HepG2 (cell line): Measurements from ENCODE around the gene MRFAP1L1. TPM values are rescaled to one million over a fixed set of nuclear protein-coding genes. Genes with fewer than 3 reads are reported as not detected.

ENCODE experiments used
- ATAC-seq: fragments of 200-7000 bp; cut with Tn5 transposase; 3 replicates; pipeline ENCODE4 v1.9.1; 2020; ENCODE audit warnings: mild to moderate bottlenecking, moderate library complexity
- BruUV-seq: library from RNA; stranded (reverse); fragments of 400-500 nt; replicated peaks from 2 replicates; lab custom pipeline; 2021; lab: Mats Ljungman, UMichigan
- CTCF ChIA-PET: fragments of 300-600 bp; formaldehyde crosslinking; extraction: SDS; loops from one replicate; lab custom pipeline; 2021; ENCODE audit warnings: low total read pairs, inconsistent platforms, low intra/inter-chr PET ratio; lab: Yijun Ruan, JAX
- POLR2A ChIA-PET: fragments of 350-600 bp; sonication (Branson Sonifier 250); formaldehyde crosslinking; loops from one replicate; lab custom pipeline; 2020; ENCODE audit warnings: antibody characterized with exemption, inconsistent platforms; lab: Yijun Ruan, JAX
- DNase-seq: peaks from one replicate; pipeline ENCODE4 v3.0.0-alpha.2; 2015; ENCODE audit warnings: low spot score
- FAIRE-seq: peaks from 3 replicates; lab custom pipeline; 2011; peaks lifted over from hg19 to GRCh38; lab: Jason Lieb, UNC
- H2AFZ ChIP-seq: one replicate; pipeline ENCODE4 v1.6.1; 2011; ENCODE audit warnings: low read length, inconsistent platforms
- H3K27ac ChIP-seq: fragments of 300-600 bp; 3 replicates; pipeline ENCODE4 v1.8.0; 2011; ENCODE audit warnings: mixed run types, mild to moderate bottlenecking, mixed read lengths, low read length, inconsistent platforms; ENCODE audit not compliant: insufficient read depth; ENCODE audit errors: extremely low read length
- H3K27me3 ChIP-seq, 2 experiments: fragments of 200-600 bp in 1 of 2; 2 replicates in 1 of 2; 3 replicates in 1 of 2; pipeline versions ENCODE4 v1.6.0 to v1.8.0; 2011; ENCODE audit warnings: low read length in 2 of 2, mild to moderate bottlenecking in 2 of 2, moderate library complexity in 2 of 2, inconsistent platforms in 1 of 2; ENCODE audit not compliant: insufficient read depth in 2 of 2, control insufficient read depth in 1 of 2
- H3K36me3 ChIP-seq, 2 experiments: fragments of 200-600 bp in 1 of 2; replicated peaks in 1 of 2; 2 replicates in 1 of 2; 3 replicates in 1 of 2; pipeline versions ENCODE4 v1.5.1 to v1.8.0; 2011; ENCODE audit warnings: low read length in 2 of 2, inconsistent platforms in 1 of 2; ENCODE audit not compliant: insufficient read depth in 2 of 2, control insufficient read depth in 1 of 2
- H3K4me1 ChIP-seq: 2 replicates; pipeline ENCODE4 v1.5.1; 2012; ENCODE audit warnings: low read length, inconsistent platforms; ENCODE audit not compliant: insufficient read depth
- H3K4me2 ChIP-seq: 2 replicates; pipeline ENCODE4 v1.6.0; 2011; ENCODE audit warnings: low read depth, low read length, inconsistent platforms
- H3K4me3 ChIP-seq, 3 experiments: fragments of 200-600 bp in 1 of 3; sonication (generic), shearing (Covaris generic) in 1 of 3; replicated peaks in 1 of 3; 2 replicates each; pipeline ENCODE4 v1.5.1; 2011 to 2016; ENCODE audit warnings: low read length in 3 of 3, inconsistent platforms in 2 of 3, low read depth in 2 of 3, mild to moderate bottlenecking in 2 of 3, control low read depth in 1 of 3, mixed read lengths in 1 of 3; ENCODE audit not compliant: insufficient read depth in 1 of 3
- H3K79me2 ChIP-seq: one replicate; pipeline ENCODE4 v1.6.1; 2011; ENCODE audit warnings: low read length, inconsistent platforms; ENCODE audit not compliant: insufficient read depth
- H3K9ac ChIP-seq: 2 replicates; pipeline ENCODE4 v1.6.0; 2011; ENCODE audit warnings: mild to moderate bottlenecking, low read depth, low read length, inconsistent platforms; ENCODE audit not compliant: insufficient read depth
- H3K9me3 ChIP-seq: 2 replicates; pipeline ENCODE4 v1.5.1; 2012; ENCODE audit warnings: mild to moderate bottlenecking, low read length
- H4K20me1 ChIP-seq: 2 replicates; pipeline ENCODE4 v1.6.0; 2011; ENCODE audit warnings: inconsistent platforms, mild to moderate bottlenecking, low read length, moderate library complexity; ENCODE audit not compliant: insufficient read depth
- AGO2 ChIP-seq: fragments of 200-400 bp; formaldehyde crosslinking; optimal IDR thresholded peaks from 2 replicates; pipeline ENCODE3; 2017; ENCODE audit warnings: mild to moderate bottlenecking, low read depth, low read length, moderate library complexity
- CTCF ChIP-seq: sonication (generic); formaldehyde crosslinking; IDR thresholded peaks from 2 replicates; pipeline ENCODE4 v1.5.0; 2020; ENCODE audit warnings: mild to moderate bottlenecking, missing genetic modification reagents, moderate library complexity
- GTF2F1 ChIP-seq: fragments of 150-350 bp; IDR thresholded peaks from 2 replicates; pipeline ENCODE4 v1.6.1; 2014; ENCODE audit warnings: low read length
- KDM5A ChIP-seq: fragments of 200-600 bp; sonication (generic); IDR thresholded peaks from 2 replicates; pipeline ENCODE4 v1.7.0; 2018; ENCODE audit warnings: antibody characterized with exemption, mild to moderate bottlenecking, low read length, borderline replicate concordance
- MED1 ChIP-seq: sonication (generic); formaldehyde crosslinking; IDR thresholded peaks from 2 replicates; pipeline ENCODE4 v1.4.0; 2020; ENCODE audit warnings: missing genetic modification reagents
- MIXL1 ChIP-seq: IDR thresholded peaks from 2 replicates; pipeline ENCODE4 v1.6.1; 2016
- NFKBIZ ChIP-seq: IDR thresholded peaks from 2 replicates; pipeline ENCODE4 v1.6.1; 2018; ENCODE audit warnings: missing genetic modification reagents, missing compliant biosample characterization
- NR2F6 ChIP-seq, 2 experiments: IDR thresholded peaks; 2 replicates each; pipeline ENCODE4 v1.6.1; 2016; ENCODE audit warnings: antibody characterized with exemption in 1 of 2, mild to moderate bottlenecking in 1 of 2
- PHF21A ChIP-seq: sonication (generic); formaldehyde crosslinking; IDR thresholded peaks from 2 replicates; pipeline ENCODE4 v1.5.0; 2020; ENCODE audit warnings: mild to moderate bottlenecking, missing genetic modification reagents
- RAD21 ChIP-seq: fragments of 450-650 bp; formaldehyde crosslinking; IDR thresholded peaks from 2 replicates; pipeline ENCODE4 v1.5.0; 2020; ENCODE audit warnings: mild to moderate bottlenecking
- RCOR2 ChIP-seq: IDR thresholded peaks from 2 replicates; pipeline ENCODE4 v1.6.1; 2016; ENCODE audit warnings: missing biosample characterization, missing genetic modification reagents
- REXO4 ChIP-seq: sonication (generic); formaldehyde crosslinking; IDR thresholded peaks from 2 replicates; pipeline ENCODE4 v1.8.0; 2022; ENCODE audit warnings: missing genetic modification reagents, mild to moderate bottlenecking, borderline replicate concordance
- SAFB2 ChIP-seq: sonication (generic); formaldehyde crosslinking; IDR thresholded peaks from 2 replicates; pipeline ENCODE4 v1.5.1; 2020; ENCODE audit warnings: missing genetic modification reagents, low read depth, mild to moderate bottlenecking, borderline replicate concordance
- SP1 ChIP-seq, 2 experiments: fragments of 450-650 bp in 1 of 2; sonication (generic) in 1 of 2; formaldehyde crosslinking in 1 of 2; IDR thresholded peaks; 2 replicates each; pipeline versions ENCODE4 v1.4.0 to v1.6.1; 2016 to 2020; ENCODE audit warnings: missing genetic modification reagents in 1 of 2
- SRSF1 ChIP-seq: fragments of 200-400 bp; formaldehyde crosslinking; optimal IDR thresholded peaks from 2 replicates; pipeline ENCODE3; 2017; ENCODE audit warnings: mild to moderate bottlenecking, low read depth, low read length, moderate library complexity
- TGIF2 ChIP-seq: IDR thresholded peaks from 2 replicates; pipeline ENCODE4 v1.6.1; 2016; ENCODE audit warnings: control low read depth, missing compliant biosample characterization
- XRCC5 ChIP-seq: fragments of 200-400 bp; formaldehyde crosslinking; optimal IDR thresholded peaks from 2 replicates; pipeline ENCODE3; 2017; ENCODE audit warnings: mild to moderate bottlenecking, low read length
- ZFY ChIP-seq: sonication (generic); formaldehyde crosslinking; IDR thresholded peaks from 2 replicates; pipeline ENCODE4 v1.4.0; 2020; ENCODE audit warnings: missing genetic modification reagents
- ZKSCAN8 ChIP-seq: IDR thresholded peaks from 2 replicates; pipeline ENCODE4 v1.6.1; 2016; ENCODE audit warnings: borderline replicate concordance, missing genetic modification reagents, missing compliant biosample characterization
- ZNF121 ChIP-seq: sonication (generic); formaldehyde crosslinking; IDR thresholded peaks from 2 replicates; pipeline ENCODE4 v1.5.0; 2020; ENCODE audit warnings: mild to moderate bottlenecking, missing genetic modification reagents
- ZNF549 ChIP-seq: sonication (generic); formaldehyde crosslinking; IDR thresholded peaks from 2 replicates; pipeline ENCODE4 v1.5.0; 2020; ENCODE audit warnings: missing genetic modification reagents
- ZNF580 ChIP-seq: IDR thresholded peaks from 2 replicates; pipeline ENCODE4 v1.6.1; 2016; ENCODE audit warnings: low read depth, borderline replicate concordance
- ZNF644 ChIP-seq: IDR thresholded peaks from 2 replicates; pipeline ENCODE4 v1.6.1; 2016; ENCODE audit warnings: low read depth
- WGBS: methylation state at CpG from one replicate; pipeline ENCODE4 v1.1.6; 2017; ENCODE audit warnings: low lambda C conversion rate; 5-methylcytosine and 5-hydroxymethylcytosine counted together
- in situ Hi-C: cut with HindIII; loops from 2 replicates; pipeline ENCODE4 v1.10.0; 2017; ENCODE audit warnings: low pct_unique_long_range_greater_than_20kb; ENCODE audit not compliant: extremely low pct_ligation_motif_present
- intact Hi-C: fragments of 100-400 bp; cut with micrococcal nuclease; formaldehyde crosslinking; loops from one replicate; pipeline ENCODE4 v1.10.0; 2022; ENCODE audit not compliant: unreplicated experiment
- polyA plus RNA-seq, 8 experiments: library from polyadenylated mRNA; depleted of rRNA in 3 of 8; stranded (reverse) in 7 of 8; unstranded in 1 of 8; fragments of >200 nt; fragmentation: Illumina TruSeq in 4 of 8; extraction: Trizol in 4 of 8; gene quantifications; 2 replicates each; pipeline versions ENCODE4 v1.2.1 to v1.2.3, GENCODE V29; 2011 to 2016; ENCODE audit warnings: low read depth in 4 of 8, missing spikeins in 1 of 8, mixed read lengths in 1 of 8; ENCODE audit not compliant: insufficient read depth in 1 of 8
- total RNA-seq, 5 experiments: library from RNA; depleted of rRNA; stranded (reverse); fragments of >200 nt; fragmentation: Illumina TruSeq; extraction: Trizol; gene quantifications; 2 replicates each; pipeline ENCODE4 v1.2.3, GENCODE V29; 2016; ENCODE audit warnings: low read depth in 1 of 5

MRFAP1L1 gene
- total and polyA plus RNA-seq, 2 of the 13 experiments (the other 11 are each of a cell fraction or from before 2014, with no cell fraction given), result 44.8 to 76.6 TPM

- TF ChIP-seq SAFB2 (CRISPR knock-in tag) (no peak), MED1 (0 out of 2 replicates have a peak, but pooled peaks have one; percentile 39), SP1 (IDR thresholded peaks at IDR 0.05) (no peak), SP1 (CRISPR knock-in tag; IDR thresholded peaks at IDR 0.05) (no peak), NR2F6 (IDR thresholded peaks at IDR 0.05) (no peak), NR2F6 (CRISPR knock-in tag; IDR thresholded peaks at IDR 0.05) (0 out of 2 replicates have a peak, but pooled peaks have one; percentile 11), REXO4 (CRISPR knock-in tag) (no peak), ZNF580 (CRISPR knock-in tag) (peak; percentile 73; the same call in 1 of the 2 replicates), MIXL1 (CRISPR knock-in tag) (0 out of 2 replicates have a peak, but pooled peaks have one; percentile 43), XRCC5 (peak; percentile 23), CTCF (CRISPR knock-in tag) (peak; percentile 98)
- TF ChIP-seq, all 625 proteins: peak for 52
These were observed 10.6 kb upstream of the MRFAP1L1 start (continued) for GRCh38 chr4:6720202-6720699.

GRCh38 chr4:6719611-6720179, 10.0 kb upstream of the MRFAP1L1 start:
- no peak for ATAC-seq
- intact Hi-C loops, result loop anchor here (1.0 to 5.0 kb wide), 3 partner anchors 43 to 155 kb away; no protein-coding TSS in a partner anchor
- no peak for DNase-seq
- BruUV-seq, result no TSS peak
- H3K27ac ChIP-seq, result no peak overlapping the region
- H3K79me2 ChIP-seq, result peaks cover 22% of the 10 kb centered on the region
- no peak overlapping the region for H3K4me2 ChIP-seq
- H3K4me1 ChIP-seq, result peaks cover 60% of the 10 kb centered on the region
- 42% methylated on average over 7 of the region's 8 CpGs for WGBS
- in situ Hi-C loops, result loop anchor here (5.0 kb wide), 1 partner anchor 158 kb away; no protein-coding TSS in a partner anchor
- no peaks in the 10 kb centered on the region for H3K9me3 ChIP-seq
- H3K4me3 ChIP-seq, result no peak overlapping the region
- H3K9ac ChIP-seq, result no peak overlapping the region
- H2AFZ ChIP-seq, result no peak overlapping the region
- POLR2A ChIA-PET, result interaction anchor here (0.6 to 4.0 kb wide), 4 partner anchors 25 to 362 kb away, joined by 3 to 23 read pairs (median 3); no protein-coding TSS in a partner anchor
- FAIRE-seq, result no peak
- TF ChIP-seq RCOR2 (CRISPR knock-in tag) (no peak), RAD21 (no peak), ZFY (CRISPR knock-in tag) (0 out of 2 replicates have a peak, but pooled peaks have one; percentile 0), ZKSCAN8 (CRISPR knock-in tag) (0 out of 2 replicates have a peak, but pooled peaks have one; percentile 8), NFKBIZ (CRISPR knock-in tag) (no peak), AGO2 (no peak), TGIF2 (no peak), GTF2F1 (no peak), SRSF1 (no peak), KDM5A (no peak), ZNF121 (CRISPR knock-in tag) (peak; percentile 72; the same call in 1 of the 2 replicates), ZNF644 (CRISPR knock-in tag) (no peak), PHF21A (CRISPR knock-in tag) (peak; percentile 44; the same call in 1 of the 2 replicates), ZNF549 (CRISPR knock-in tag) (no peak)
- CTCF ChIA-PET, result interaction anchor here (1.1 to 3.2 kb wide), 4 partner anchors 43 to 362 kb away, joined by 3 to 50 read pairs (median 4); no protein-coding TSS in a partner anchor
- H4K20me1 ChIP-seq, result 0 out of 2 replicates have a peak, but pooled peaks cover 8% of the 10 kb centered on the region
- no peaks in the 10 kb centered on the region for H3K36me3 ChIP-seq
- H3K27me3 ChIP-seq, result no peaks in the 10 kb centered on the region
